GM12865 (cell line): ENCODE results near the gene MKNK1.

Source experiments
- DNase-seq: peaks from one replicate; pipeline ENCODE4 v3.0.0; 2010; ENCODE audit warnings: low read depth
- H3K4me3 ChIP-seq: 2 replicates; pipeline ENCODE4 v1.5.1; 2011; ENCODE audit warnings: mild to moderate bottlenecking, low read depth, low read length, control low read depth
- TF ChIP-seq, protein P1 (sequence below): IDR thresholded peaks from 2 replicates; pipeline ENCODE4 v1.5.1; 2011; ENCODE audit warnings: low read length, control low read depth, low read depth, inconsistent platforms; ENCODE audit not compliant: insufficient read depth; ENCODE audit errors: missing control alignments

MKNK1 gene

DNA sequence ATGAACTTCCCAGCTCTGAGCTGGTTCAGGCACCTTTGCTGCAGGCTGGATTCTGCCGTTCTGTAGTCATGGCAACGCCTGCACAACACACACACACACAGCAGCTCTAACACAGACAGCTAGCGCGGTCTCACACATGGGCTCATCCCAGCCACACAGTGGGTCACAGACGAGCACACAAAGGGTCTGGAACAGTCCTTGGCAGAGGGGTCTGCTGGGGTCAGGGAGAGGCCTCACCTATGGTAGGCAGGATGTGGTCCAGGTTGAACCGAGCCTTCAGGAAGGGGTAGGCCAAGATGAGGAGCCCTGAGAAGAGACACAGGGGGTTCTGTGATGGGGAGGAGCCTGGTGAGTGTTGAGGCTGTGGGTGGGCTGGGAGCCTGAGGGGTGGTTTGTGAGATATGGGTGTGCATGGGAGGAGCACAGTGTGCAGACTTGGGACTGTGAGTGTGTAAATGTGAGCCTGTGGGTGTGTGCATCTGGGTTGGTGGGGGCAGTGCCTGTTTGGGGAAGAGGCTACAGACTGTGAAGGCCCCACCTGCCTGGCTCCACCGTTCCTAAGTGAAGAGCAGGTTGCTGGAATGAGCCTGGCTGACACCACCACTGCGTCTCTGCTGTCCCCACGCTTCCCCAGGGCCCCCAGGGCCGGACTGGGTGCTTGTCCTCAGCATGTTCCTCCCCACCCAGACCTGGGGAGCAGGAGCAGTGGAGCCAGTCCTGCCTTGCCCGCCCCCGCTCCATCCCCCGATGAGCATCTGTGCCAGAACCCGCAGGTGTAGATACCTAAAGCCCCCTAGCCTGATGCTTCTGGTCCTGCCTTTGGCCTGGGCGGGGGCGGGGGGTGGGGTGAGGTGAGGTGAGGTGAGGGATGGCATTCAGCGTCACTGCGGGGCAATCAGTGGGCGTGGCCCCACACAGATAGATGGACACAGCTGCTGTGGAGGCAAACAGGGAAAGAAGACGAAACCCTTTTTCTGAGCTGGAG, 54.1 kb downstream of the MKNK1 start:
- no peak overlapping the region for H3K4me3 ChIP-seq
- DNase-seq = peak; percentile 47
- TF ChIP-seq, protein P1, sequence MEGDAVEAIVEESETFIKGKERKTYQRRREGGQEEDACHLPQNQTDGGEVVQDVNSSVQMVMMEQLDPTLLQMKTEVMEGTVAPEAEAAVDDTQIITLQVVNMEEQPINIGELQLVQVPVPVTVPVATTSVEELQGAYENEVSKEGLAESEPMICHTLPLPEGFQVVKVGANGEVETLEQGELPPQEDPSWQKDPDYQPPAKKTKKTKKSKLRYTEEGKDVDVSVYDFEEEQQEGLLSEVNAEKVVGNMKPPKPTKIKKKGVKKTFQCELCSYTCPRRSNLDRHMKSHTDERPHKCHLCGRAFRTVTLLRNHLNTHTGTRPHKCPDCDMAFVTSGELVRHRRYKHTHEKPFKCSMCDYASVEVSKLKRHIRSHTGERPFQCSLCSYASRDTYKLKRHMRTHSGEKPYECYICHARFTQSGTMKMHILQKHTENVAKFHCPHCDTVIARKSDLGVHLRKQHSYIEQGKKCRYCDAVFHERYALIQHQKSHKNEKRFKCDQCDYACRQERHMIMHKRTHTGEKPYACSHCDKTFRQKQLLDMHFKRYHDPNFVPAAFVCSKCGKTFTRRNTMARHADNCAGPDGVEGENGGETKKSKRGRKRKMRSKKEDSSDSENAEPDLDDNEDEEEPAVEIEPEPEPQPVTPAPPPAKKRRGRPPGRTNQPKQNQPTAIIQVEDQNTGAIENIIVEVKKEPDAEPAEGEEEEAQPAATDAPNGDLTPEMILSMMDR = no peak

GRCh38 chr1:46547481-46548383, 56.3 kb downstream of the MKNK1 start:
- no peak overlapping the region for H3K4me3 ChIP-seq
- peak; percentile 47 for DNase-seq
- TF ChIP-seq, protein P1 = peak; percentile 31

DNA sequence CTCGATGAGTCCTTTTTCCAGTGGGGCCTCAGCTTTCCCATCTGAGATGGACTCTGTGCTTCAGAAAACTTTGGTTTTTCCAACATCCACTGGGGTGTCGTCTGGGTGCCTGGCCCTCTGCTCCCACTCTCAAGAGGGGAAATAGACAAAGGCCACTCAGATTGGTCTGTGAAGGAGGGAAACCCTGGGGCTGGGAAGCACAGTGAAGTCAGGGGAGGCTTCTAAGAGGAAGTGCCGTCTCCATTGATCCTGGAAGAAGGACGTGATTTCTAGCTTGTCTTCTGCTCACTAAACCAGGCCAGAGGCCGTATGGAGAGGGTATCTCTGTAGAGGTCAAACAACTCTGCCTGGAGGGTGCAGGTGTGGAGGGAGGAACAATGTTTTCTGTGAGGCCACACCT, 57.9 kb downstream of the MKNK1 start:
- no peak for DNase-seq
- TF ChIP-seq, protein P1 = no peak
- H3K4me3 ChIP-seq = no peak overlapping the region

- no peak for DNase-seq
- TF ChIP-seq, protein P1 = no peak
- no peak overlapping the region for H3K4me3 ChIP-seq
Observed at GRCh38 chr1:46545784-46546183, 58.3 kb downstream of the MKNK1 start.

GRCh38 chr1:46544561-46545240, 59.4 kb downstream of the MKNK1 start:
- H3K4me3 ChIP-seq = no peak overlapping the region
- TF ChIP-seq, protein P1 = no peak
- no peak for DNase-seq

GRCh38 chr1:46543761-46544560, 60.1 kb downstream of the MKNK1 start:
- DNase-seq = no peak
- TF ChIP-seq, protein P1 = no peak
- no peak overlapping the region for H3K4me3 ChIP-seq
